Duodenal mucosa (tissue), 2 donors: ENCODE results near the gene SDS.
A peak's percentile ranks its signal among the peaks of the same experiment; 100 is the strongest.

ENCODE experiments used
- H3K27ac ChIP-seq: one replicate; pipeline ENCODE4 v1.7.0; 2013; ENCODE audit warnings: low read depth, low read length
- H3K27me3 ChIP-seq, 2 donors: one replicate each; pipeline ENCODE4 v1.7.0; 2013; ENCODE audit warnings: low read length in 2 of 2, control low read depth in 1 of 2; ENCODE audit not compliant: insufficient read depth in 2 of 2, control insufficient read depth in 1 of 2
- H3K36me3 ChIP-seq, 2 donors: one replicate each; pipeline ENCODE4 v1.7.0; 2013; ENCODE audit warnings: low read length in 2 of 2, control low read depth in 1 of 2; ENCODE audit not compliant: insufficient read depth in 2 of 2, control insufficient read depth in 1 of 2
- H3K4me1 ChIP-seq, 2 donors: one replicate each; pipeline ENCODE4 v1.7.0; 2013; ENCODE audit warnings: low read length in 2 of 2, control low read depth in 1 of 2; ENCODE audit not compliant: insufficient read depth in 2 of 2, control insufficient read depth in 1 of 2
- H3K4me3 ChIP-seq, 2 donors: one replicate each; pipeline ENCODE4 v1.7.0; 2013; ENCODE audit warnings: low read length in 2 of 2, low read depth in 1 of 2
- H3K9ac ChIP-seq, 2 donors: one replicate each; pipeline ENCODE4 v1.7.0; 2013; ENCODE audit warnings: low read length in 2 of 2, low read depth in 1 of 2
- H3K9me3 ChIP-seq, 2 donors: one replicate each; pipeline ENCODE4 v1.7.0; 2013; ENCODE audit warnings: low read length in 2 of 2, control low read depth in 1 of 2; ENCODE audit not compliant: control insufficient read depth in 1 of 2

SDS gene, protein sequence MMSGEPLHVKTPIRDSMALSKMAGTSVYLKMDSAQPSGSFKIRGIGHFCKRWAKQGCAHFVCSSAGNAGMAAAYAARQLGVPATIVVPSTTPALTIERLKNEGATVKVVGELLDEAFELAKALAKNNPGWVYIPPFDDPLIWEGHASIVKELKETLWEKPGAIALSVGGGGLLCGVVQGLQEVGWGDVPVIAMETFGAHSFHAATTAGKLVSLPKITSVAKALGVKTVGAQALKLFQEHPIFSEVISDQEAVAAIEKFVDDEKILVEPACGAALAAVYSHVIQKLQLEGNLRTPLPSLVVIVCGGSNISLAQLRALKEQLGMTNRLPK

DNA sequence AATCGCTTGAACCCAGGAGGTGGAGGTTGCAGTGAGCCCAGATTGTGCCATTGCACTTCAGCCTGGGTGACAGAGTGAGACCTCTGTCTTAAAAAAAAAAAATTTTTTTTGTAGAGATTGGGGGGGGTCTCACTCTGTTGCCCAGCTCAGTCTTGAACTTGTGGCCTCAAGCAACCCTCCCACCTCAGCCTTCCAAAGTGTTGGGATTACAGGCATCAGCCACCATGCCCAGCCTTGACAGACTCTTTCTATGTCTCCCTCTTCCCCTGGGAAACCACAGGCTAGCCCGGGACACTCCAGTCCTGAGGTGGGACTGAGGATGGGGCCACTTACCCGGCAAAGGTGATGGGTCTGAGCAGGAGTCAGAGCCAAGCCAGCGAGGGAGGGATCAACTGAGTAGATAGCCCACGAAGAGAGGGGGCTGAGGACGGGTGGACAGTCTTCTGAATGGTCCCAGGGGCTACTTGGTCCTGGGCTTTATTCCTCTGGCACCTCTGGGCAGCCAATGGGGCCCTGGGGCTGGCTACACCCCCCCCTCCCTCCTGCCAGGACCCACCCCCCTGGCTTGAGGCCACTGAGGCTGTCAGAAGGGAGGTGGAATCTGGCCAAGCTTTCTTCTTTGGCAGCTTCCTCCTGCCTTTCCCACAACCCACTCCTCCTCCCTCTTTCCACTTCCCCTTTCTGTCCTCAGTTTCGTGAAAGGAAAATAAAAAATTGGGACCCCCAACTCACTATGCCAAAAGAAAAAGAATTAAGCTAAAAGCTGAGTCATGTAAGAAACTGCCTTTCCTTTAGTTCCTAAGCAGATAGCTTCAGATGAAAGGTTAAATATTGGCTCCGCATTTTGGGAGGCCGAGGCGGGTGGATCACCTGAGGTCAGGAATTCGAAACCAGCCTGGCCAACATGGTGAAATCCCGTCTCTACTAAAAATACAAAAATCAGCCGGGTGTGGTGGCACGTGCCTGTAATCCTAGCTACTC is at the start of gene SDS:
SDS (minus strand) TSS at position 453 of the 981 bp plus-strand sequence. CDS start 4,179 bp downstream, outside the sequence.
- no peak within 1 kb of the TSS for H3K4me3 ChIP-seq
- no peaks in the 10 kb centered on the region for H3K9me3 ChIP-seq
- H3K27ac ChIP-seq, result no peak within 1 kb of the TSS
- H3K9ac ChIP-seq, result peak within 1 kb of the TSS in 1 of 2 donors; percentile 2
- H3K4me1 ChIP-seq, result no peaks in the 10 kb centered on the region
- no peaks in the 10 kb centered on the region for H3K36me3 ChIP-seq
- peaks cover 0 to 2% of the 10 kb centered on the region in 2 donors for H3K27me3 ChIP-seq

DNA sequence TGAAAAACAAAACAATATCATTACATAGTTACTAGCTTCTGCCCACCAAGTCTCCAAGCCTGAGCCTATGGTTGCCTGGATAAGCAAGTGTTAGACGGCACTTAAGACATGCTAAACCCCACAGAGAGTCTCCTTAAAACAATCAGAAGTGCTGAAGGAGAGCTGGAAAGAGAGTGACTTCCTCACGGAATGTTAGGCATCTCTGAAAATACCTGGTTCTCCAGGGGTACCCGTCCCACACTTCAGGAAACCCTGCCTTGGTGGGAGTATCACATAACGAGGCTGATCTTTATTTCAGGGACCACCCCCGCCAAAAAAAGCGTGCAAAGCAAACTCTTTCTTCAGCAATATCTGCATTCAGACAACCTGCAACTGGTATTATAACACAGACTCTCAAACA is 49.6 kb upstream of the SDS start:
- no peaks in the 10 kb centered on the region for H3K27me3 ChIP-seq
- no peak overlapping the region for H3K9ac ChIP-seq
- no peak overlapping the region for H3K27ac ChIP-seq
- H3K9me3 ChIP-seq, result no peaks in the 10 kb centered on the region
- H3K4me1 ChIP-seq, result no peaks in the 10 kb centered on the region
- no peak overlapping the region for H3K4me3 ChIP-seq
- H3K36me3 ChIP-seq, result no peaks in the 10 kb centered on the region

DNA sequence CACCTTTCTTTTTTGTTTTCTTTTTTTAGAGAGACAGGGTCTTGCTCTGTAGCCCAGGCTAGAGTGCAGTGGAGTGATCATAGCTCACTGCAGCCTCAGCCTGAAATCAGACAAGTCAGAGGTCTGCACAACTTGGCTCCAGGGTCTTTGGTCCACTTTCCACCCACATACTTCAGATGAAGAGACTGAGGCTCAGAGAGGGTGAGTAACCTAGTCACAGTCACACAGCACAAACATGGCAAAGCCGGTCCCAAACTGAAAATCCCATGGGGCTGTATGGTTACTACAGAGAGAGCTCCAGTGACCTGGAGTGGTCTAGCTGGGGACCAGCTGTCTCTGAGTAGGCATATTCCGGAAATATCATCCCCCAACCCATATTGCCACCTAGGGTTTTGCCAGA is 48.8 kb upstream of the SDS start:
- Histone ChIP-seq H3K36me3 (no peaks in the 10 kb centered on the region), H3K9ac (no peak overlapping the region), H3K4me1 (no peaks in the 10 kb centered on the region), H3K27me3 (no peaks in the 10 kb centered on the region), H3K27ac (no peak overlapping the region), H3K9me3 (no peaks in the 10 kb centered on the region), H3K4me3 (no peak overlapping the region)

DNA sequence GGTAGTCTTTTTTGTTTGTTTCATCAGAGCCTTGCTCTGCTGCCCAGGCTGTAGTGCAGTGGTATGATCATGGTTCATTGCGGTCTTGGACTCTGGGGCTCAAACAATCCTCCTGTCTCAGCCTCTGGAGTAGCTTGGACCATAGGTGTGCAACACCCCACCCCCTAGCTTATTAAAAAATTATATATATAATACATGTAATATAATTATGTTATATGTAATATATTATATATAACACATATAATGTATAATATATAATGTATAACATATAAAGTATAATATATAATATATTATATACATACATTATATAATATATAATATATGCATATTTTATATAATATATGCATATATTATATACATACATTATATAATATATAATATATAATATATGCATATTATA is 46.2 kb upstream of the SDS start:
- Histone ChIP-seq H3K4me1 (no peaks in the 10 kb centered on the region), H3K9me3 (no peaks in the 10 kb centered on the region), H3K36me3 (no peaks in the 10 kb centered on the region), H3K4me3 (no peak overlapping the region), H3K27ac (no peak overlapping the region), H3K27me3 (no peaks in the 10 kb centered on the region), H3K9ac (no peak overlapping the region)

DNA sequence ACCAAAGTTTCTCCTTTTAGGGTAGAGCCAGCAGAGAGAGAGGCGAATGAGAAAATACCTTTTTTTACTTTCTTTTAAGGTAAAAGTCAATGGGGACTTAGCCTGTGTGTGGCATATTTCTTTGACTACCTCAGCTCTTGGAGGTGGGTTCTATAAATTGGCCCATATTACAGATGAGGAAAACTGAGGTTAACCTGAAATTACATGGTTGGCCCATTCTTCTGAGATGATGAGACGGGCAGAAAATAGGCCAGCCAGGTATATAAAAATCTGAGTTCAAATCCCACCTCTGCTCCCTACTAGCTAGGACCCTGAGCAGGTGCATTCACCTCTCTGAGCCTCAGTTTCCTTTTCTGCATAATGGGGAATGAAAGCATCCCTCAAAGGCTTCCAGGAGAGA is 45.6 kb upstream of the SDS start:
- Histone ChIP-seq H3K36me3 (no peaks in the 10 kb centered on the region), H3K9ac (no peak overlapping the region), H3K4me3 (no peak overlapping the region), H3K4me1 (no peaks in the 10 kb centered on the region), H3K27ac (no peak overlapping the region), H3K27me3 (no peaks in the 10 kb centered on the region), H3K9me3 (no peaks in the 10 kb centered on the region)

DNA sequence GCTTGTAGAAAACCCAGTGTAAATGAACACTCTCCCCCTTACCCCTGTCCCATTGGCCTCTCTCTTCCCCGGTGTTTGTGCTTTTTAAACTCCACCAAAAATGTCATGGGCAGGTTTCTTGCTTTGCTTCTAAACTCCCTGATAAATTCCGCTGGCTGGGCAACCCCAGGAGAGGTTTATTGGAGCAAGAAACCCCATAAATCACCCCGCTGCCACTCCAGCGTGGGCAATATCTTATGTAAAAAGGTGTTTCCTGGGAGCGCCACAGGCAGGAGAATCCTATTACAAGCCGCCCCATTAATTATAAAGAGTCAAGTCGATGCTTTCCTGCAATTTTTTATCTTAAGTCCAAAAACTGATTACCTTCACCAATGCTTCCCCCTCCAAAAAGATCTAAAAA is 45.2 kb upstream of the SDS start:
- Histone ChIP-seq H3K36me3 (no peaks in the 10 kb centered on the region), H3K27ac (no peak overlapping the region), H3K9ac (no peak overlapping the region), H3K4me3 (no peak overlapping the region), H3K9me3 (no peaks in the 10 kb centered on the region), H3K27me3 (no peaks in the 10 kb centered on the region), H3K4me1 (no peaks in the 10 kb centered on the region)

DNA sequence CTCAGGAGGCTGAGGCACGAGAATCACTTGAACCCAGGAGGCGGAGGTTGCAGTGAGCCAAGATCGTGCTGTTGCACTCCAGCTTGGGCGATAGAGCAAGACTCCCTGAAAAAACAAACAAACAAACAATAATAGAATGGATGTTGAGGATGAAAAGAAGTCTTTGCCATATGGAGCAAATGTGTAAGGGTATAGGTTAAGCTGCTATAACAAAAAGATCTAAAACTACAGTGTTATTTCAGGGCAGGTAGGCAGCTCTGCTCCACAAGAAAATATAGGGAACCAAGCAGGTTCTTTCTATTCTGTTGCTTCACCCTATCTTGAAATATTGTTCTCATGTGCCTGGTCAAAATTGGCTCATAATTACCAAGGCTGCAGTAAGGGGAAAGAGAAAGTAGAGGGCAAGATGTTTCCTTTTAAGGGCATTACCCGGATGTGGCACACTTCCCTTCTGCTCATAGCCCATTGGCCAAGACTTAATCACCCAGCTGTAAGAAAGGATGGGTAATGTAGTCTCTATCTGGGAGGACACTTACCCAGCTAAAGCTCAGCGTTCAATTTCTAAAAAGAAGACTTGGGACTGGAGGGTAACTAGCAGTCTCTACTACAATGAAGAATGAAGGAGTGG is 42.0 kb upstream of the SDS start:
- H3K9me3 ChIP-seq, result no peaks in the 10 kb centered on the region
- no peak overlapping the region for H3K9ac ChIP-seq
- H3K4me3 ChIP-seq, result no peak overlapping the region
- no peak overlapping the region for H3K27ac ChIP-seq
- H3K36me3 ChIP-seq, result no peaks in the 10 kb centered on the region
- no peaks in the 10 kb centered on the region for H3K4me1 ChIP-seq
- no peaks in the 10 kb centered on the region for H3K27me3 ChIP-seq

DNA sequence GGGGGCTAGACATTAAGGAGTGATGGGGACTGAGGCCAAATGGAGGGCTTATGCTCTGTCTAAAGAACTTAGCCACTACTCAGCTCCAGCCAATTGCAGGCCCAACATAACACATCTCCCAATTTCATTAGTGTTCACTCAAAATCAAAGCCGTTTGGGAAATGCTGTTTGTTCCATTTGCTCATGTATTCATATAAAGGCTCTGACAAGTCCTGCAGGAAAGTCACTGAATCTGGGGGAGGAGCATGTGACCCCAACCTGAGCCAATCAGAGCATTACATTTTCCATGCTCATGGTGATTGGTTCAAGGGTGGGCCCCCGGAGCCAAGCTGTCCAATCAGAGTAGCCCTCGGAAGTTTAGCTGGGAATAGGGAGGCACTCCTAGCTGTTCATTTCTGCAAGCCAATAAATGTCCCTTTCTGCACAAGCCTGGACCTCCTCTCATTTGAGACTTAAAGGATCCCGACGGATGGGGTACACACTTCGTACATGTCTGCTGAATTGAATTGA is 39.4 kb upstream of the SDS start:
- Histone ChIP-seq H3K4me3 (no peak overlapping the region), H3K9me3 (no peaks in the 10 kb centered on the region), H3K27me3 (no peaks in the 10 kb centered on the region), H3K4me1 (no peaks in the 10 kb centered on the region), H3K27ac (no peak overlapping the region), H3K9ac (no peak overlapping the region), H3K36me3 (peaks cover 0 to 2% of the 10 kb centered on the region in 2 donors)

DNA sequence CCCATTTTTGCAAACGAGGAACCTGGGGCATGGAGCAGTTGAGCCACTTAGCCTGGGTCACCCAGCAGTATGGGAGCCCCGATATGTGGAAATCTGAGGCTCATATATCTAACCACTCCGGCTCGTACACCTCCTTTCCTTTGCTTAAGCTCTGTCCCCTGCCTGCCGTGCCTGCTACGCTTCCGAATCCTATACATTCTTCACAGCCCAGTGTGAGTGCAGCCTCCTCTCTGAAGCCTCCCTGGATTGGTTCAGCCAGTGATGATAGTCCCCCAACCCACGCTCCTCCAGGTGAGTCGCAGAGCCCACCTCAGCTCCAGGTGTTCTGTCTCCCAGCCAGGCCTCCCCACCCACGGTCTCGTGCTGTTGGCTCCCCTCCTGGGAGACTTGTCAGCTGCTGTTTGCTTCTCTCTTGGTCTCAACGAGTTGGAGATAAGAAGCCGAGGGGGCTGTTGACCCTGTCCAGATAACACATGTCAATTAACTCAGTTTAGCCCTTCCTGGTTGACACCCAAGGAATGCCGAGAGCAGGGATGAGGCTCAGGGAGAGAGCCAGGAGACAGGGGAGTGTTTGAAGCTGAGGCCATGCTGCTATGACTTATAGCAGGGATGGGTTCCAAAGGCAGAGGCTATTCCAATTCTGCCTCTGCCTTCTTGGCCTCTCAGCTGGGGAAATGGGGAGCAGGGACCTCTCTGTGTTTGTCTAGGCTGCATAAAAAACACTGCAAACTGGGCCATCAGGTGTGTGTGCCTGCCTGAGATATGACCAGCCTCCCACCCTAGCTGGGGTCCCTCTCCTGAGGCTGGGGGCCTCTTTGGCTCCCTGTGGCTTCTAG is 37.5 kb upstream of the SDS start:
- Histone ChIP-seq H3K36me3 (peaks cover 0 to 3% of the 10 kb centered on the region in 2 donors), H3K9ac (no peak overlapping the region), H3K27ac (no peak overlapping the region), H3K27me3 (no peaks in the 10 kb centered on the region), H3K4me1 (no peaks in the 10 kb centered on the region), H3K4me3 (no peak overlapping the region), H3K9me3 (no peaks in the 10 kb centered on the region)
